SH-SY5Y (cell line): Measurements from ENCODE around the gene PRRX1.

Experiments used
- GATA2 ChIP-seq: IDR thresholded peaks from 2 replicates; pipeline ENCODE4 v1.6.1; 2011; ENCODE audit warnings: mild to moderate bottlenecking, low read depth, low read length
- GATA3 ChIP-seq: IDR thresholded peaks from 2 replicates; pipeline ENCODE4 v1.6.1; 2011; ENCODE audit warnings: low read depth, mild to moderate bottlenecking, low read length, moderate library complexity

PRRX1 gene

GRCh38 chr1:170707959-170708655 lies 44.2 kb downstream of the PRRX1 start:
- TF ChIP-seq GATA3: no peak

DNA sequence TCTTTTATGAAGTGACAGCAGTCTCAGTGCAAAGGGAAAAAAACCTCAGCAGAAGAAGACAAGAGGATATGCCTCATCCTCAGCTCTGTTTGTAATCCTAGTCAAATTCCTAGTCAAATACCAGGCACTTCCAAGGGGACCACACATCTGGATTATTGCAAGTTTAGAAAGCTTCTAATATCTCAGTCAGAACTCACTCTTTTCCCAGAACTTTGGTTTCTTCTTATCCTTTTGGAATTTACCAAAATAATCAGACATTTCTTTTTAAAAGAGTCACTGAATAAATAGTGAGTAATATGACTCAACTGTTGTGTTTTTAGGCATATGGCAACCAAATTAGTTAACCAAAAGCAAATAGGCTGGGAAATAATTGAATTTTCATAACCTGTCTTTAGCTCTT lies 47.8 kb downstream of the PRRX1 start:
- TF ChIP-seq GATA2 (no peak), GATA3 (no peak)

GRCh38 chr1:170714163-170714562 lies 50.2 kb downstream of the PRRX1 start:
- TF ChIP-seq GATA3: no peak
- no peak for TF ChIP-seq GATA2

DNA sequence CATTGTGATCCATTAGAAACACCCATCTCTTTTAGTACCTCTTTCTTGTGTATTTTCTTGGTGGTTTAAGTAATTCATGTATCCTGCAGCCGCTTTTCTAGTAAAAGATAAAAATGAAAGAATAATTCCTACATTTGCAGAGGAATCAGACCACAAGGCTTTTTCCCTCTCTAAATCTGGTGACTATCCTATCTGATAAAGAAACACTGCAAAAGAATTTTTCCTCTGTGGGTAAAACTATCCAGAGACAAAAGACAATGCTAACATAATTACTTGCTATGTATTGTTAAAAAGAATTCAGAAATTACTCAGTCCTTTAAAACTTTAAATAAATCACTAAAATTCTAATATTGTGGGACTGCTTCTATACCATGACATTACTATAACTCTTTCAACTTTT lies 51.0 kb downstream of the PRRX1 start:
- TF ChIP-seq GATA3 (no peak), GATA2 (no peak)

DNA sequence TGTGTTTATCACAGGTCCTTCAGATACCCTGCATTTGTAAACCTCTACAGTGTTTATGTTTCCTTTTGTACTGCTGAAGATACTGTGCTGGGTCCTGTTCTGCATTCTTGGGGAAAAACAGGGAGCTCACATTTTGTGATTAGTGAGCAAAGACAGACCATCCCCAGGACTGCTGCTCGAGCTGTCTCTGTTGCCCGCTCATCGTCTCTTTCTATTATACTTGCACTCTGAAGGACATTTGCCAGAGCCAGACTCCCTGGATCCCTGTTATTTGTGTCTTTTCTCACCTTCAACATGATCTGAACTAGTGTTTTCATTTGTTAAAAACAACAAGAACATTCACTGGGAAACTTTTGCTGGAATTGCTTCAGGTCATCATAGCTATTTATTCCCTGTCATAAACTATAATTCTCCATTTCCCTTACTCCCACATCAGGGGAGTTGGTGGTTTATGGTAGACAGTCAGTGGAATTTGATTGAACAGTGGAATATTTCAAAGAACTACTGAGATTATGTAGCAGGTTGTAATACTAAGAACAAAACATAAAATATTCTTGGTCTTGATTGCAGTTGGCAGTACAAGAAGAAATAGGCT lies 53.0 kb downstream of the PRRX1 start:
- TF ChIP-seq GATA2 (no peak), GATA3 (no peak)

GRCh38 chr1:170720661-170721060 lies 56.7 kb downstream of the PRRX1 start:
- TF ChIP-seq GATA3 (no peak), GATA2 (no peak)

- TF ChIP-seq GATA2 (no peak), GATA3 (no peak)
Measured at GRCh38 chr1:170721621-170722020, 57.7 kb downstream of the PRRX1 start.

GRCh38 chr1:170723518-170723917 lies 59.6 kb downstream of the PRRX1 start:
- TF ChIP-seq GATA2 (no peak), GATA3 (no peak)

- no peak for TF ChIP-seq GATA2
- TF ChIP-seq GATA3: no peak
Measured at GRCh38 chr1:170725326-170725725, 61.4 kb downstream of the PRRX1 start.

GRCh38 chr1:170727963-170728362 lies 64.0 kb downstream of the PRRX1 start:
- TF ChIP-seq GATA3 (no peak), GATA2 (no peak)

DNA sequence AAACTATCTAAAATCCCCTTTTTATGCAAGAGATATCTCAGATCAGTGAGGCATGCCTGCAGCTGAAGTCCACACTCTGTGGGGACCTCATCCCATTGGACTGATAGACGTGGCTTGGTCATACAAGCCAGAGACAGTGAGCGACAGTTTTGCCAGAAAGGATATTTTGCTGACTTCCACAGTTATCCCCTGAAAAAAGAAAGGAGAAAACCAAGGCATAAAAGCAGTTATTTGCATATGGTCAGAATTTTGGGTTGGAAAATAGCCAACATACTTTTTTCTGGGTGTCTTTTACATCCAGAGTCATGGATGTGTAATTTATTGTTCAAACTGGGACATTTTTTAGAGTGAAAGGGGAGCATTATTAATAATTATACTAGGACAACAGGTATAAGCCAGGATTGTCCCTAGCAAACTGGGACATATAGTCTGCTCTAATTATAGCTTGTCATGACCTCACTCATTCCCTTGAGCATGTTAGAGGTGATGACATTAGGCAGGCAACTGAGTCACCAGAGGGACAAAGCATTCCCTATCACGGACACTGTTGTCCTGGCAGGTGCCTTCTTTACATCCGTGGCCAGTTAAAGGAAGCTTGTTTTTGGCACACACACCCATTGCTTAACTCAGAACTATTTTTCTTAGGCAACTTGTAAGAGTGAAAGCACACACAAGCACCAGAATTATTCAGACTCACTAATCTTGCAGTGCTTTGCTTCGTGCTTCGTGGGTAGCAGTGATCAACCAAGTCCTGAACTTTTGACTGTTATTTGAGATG lies 65.5 kb downstream of the PRRX1 start:
- TF ChIP-seq GATA2 (no peak), GATA3 (no peak)

- TF ChIP-seq GATA2 (no peak), GATA3 (no peak)
Measured at GRCh38 chr1:170730014-170730413, 66.1 kb downstream of the PRRX1 start.

GRCh38 chr1:170730438-170730837 lies 66.5 kb downstream of the PRRX1 start:
- no peak for TF ChIP-seq GATA2
- TF ChIP-seq GATA3: no peak

DNA sequence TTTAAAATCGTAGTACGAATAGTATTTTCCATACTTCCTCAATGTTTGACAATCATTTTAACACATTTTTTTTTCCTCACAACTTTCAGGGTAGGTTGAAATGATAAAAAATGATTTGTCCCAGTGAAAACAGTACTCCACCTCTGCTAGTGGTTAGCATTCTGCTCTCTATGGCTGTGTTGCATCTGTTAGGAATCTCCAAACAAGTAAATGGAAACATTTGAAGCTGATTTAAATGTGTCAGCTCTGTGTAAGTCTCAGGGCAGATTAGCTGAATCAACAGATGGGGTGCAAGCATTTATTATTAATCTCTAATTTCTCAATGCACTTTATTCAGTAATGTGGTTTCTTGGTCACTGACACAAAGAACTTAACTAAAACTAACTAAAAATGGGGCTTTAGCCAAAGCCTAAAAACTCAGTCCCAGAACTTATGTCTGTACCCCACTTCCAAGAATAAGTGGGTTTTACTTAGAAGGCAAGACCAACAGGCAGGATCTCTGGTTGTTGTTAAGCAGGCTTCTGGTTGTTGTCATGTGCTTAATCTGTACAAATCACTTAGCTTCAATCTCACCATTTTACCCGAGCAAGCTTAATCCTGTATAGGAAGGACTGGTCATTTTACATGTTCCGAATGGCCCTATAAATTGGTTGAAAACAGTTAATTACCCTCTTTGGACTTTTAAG lies 67.8 kb downstream of the PRRX1 start:
- TF ChIP-seq GATA3: no peak
- no peak for TF ChIP-seq GATA2

DNA sequence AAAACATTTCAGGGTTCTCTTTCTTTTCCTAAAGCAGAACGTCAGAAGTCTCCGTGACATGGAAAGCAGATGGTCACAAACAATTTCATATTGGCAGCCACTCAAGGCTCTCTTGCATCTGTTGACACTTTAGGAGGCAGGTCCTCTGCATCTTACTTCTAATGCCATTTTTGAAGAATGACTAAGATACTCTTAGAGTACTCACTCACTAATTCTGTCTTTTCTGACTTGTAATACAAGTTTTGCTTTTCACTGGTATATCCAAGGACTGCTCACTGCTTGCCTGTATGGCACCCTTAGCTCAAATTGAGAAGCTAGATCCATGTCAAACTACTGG lies 68.3 kb downstream of the PRRX1 start:
- TF ChIP-seq GATA2 (no peak), GATA3 (no peak)
